ENCODE data around the gene EPHA1. TPM values are rescaled to one million over a fixed set of nuclear protein-coding genes. Genes with fewer than 3 reads are reported as not detected.
"Not testable (repeated sequence)": the region's sequence is repeated elsewhere in the genome, so short reads cannot be mapped to it uniquely, and the experiment has no call there.

EPHA1 gene
- total RNA-seq, 1 donor from 2014 or later, result 7.9 TPM

DNA sequence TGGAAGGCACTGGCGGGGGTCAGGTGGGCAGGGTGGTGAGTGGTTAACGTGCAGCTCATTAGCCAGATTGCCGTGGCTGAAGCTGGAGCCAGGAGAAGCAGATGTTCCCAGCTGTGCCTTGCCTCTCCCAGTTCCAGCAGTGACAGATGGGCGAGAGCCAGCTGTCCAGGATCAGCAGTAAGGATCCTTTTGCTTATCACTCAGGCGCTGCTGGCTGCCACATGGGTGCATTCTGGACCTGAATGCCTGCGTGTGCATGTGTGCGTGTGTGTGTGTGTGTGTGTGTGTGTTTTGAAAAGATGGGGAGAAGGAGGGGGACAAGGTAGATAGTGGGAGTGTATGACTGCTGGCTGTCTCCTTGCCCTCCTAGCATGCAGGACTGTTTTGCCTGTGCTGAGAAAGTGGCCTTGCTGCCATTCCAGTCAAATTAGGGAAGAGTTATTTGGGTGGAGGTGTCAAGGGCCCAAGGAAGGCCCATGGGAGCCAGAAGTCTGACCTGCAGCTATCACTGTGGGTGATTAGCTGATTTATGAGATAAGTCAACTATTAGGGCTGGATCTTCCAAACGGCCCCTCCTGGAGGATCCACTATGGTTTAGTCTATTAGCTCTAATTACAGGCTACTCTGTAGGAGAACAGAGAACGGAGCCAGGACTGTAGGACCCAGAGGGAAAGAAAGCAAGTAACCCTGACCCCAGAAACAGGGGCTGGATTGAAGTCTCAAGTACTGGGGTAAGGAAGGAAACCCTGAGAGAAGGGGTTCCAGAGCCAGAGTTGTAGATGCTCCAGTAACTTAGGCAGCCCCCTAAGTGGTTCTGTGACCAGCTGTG lies 3.3 kb downstream of the EPHA1 start:
- DNase-seq (ENCODE audit: low read depth), result no peak
- peaks cover 3% of the 10 kb centered on the region for H3K27me3 ChIP-seq (ENCODE audit: control insufficient read depth, insufficient read depth, low read length)
- no peak overlapping the region for H3K4me3 ChIP-seq (ENCODE audit: low read depth, low read length)
- no peaks in the 10 kb centered on the region for H3K36me3 ChIP-seq (ENCODE audit: control insufficient read depth, insufficient read depth, low read length)
- TF ChIP-seq, protein P1, sequence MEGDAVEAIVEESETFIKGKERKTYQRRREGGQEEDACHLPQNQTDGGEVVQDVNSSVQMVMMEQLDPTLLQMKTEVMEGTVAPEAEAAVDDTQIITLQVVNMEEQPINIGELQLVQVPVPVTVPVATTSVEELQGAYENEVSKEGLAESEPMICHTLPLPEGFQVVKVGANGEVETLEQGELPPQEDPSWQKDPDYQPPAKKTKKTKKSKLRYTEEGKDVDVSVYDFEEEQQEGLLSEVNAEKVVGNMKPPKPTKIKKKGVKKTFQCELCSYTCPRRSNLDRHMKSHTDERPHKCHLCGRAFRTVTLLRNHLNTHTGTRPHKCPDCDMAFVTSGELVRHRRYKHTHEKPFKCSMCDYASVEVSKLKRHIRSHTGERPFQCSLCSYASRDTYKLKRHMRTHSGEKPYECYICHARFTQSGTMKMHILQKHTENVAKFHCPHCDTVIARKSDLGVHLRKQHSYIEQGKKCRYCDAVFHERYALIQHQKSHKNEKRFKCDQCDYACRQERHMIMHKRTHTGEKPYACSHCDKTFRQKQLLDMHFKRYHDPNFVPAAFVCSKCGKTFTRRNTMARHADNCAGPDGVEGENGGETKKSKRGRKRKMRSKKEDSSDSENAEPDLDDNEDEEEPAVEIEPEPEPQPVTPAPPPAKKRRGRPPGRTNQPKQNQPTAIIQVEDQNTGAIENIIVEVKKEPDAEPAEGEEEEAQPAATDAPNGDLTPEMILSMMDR (IDR thresholded peaks at IDR 0.05; ENCODE audit: insufficient read depth, low read length, poor library complexity, severe bottlenecking), result no peak

DNA sequence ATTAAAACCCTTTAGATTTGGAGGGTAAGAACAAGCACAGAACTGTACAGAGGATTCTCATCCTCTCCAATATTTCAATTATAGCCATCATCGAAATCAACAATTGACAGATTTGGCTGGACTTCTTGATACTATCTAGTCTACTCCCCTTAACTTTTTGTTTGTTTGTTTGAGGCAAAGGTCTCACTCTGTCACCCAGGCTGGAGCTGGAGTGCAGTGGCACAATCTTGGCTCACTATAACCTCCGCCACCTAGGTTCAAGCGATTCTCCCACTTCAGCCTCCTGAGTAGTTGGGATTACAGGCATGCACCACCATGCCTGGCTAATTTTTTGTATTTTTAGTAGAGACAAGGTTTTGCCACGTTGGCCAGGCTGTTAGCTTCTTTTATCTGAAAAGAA lies 6.4 kb downstream of the EPHA1 start:
- H3K4me3 ChIP-seq (ENCODE audit: low read depth, low read length); DNase-seq (ENCODE audit: low read depth); H3K36me3 ChIP-seq (ENCODE audit: control insufficient read depth, insufficient read depth, low read length): not testable (repeated sequence)

DNA sequence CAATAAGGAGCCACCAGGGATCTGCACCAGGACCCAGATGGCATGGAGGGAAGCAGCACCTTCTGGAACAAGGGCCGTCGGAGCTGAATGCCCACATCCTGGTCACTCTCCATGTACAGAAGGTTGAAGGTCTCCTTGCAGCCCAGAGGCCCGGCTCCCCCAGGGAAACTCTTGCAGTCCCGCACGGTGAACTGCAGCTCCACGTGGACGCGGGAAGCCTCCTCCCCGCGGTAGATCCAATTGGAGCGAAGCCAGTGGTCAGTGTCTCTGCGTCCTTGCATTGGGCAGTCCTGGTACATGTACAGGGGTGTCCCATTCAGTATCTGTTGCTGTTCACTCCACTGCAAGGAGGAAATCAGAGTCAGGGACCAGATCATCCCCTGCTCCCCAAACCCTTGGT lies 7.4 kb downstream of the EPHA1 start:
- Histone ChIP-seq H3K27me3 (ENCODE audit: control insufficient read depth, insufficient read depth, low read length) (no peaks in the 10 kb centered on the region), H3K4me3 (ENCODE audit: low read depth, low read length) (no peak overlapping the region), H3K36me3 (ENCODE audit: control insufficient read depth, insufficient read depth, low read length) (no peaks in the 10 kb centered on the region)
- TF ChIP-seq, protein P1 (IDR thresholded peaks at IDR 0.05; ENCODE audit: insufficient read depth, low read length, poor library complexity, severe bottlenecking), result no peak
- no peak for DNase-seq (ENCODE audit: low read depth)

More for the DNA sequence above, 6.4 kb downstream of the EPHA1 start:
- not testable (repeated sequence) for H3K27me3 ChIP-seq (ENCODE audit: control insufficient read depth, insufficient read depth, low read length)

DNA sequence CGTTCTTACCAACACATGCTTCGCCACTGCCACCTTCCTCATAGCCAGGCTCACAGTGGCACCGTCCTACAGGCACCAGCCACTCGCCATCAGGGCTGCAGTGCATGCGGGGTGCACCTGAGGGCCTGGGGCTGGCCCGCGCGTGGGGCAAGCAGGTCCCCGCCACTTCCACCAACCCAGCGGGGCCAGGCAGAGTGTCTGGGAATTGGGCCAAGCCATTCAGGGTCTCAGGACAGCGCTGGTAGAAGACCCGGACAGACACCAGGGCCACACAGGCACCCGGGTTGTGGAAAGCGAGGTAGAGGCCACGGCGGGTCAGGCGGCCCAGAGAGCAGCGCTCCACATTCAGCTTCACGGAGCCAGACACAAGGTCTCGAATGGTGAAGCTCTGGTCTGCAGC lies 9.0 kb downstream of the EPHA1 start:
- no peak for DNase-seq (ENCODE audit: low read depth)
- no peaks in the 10 kb centered on the region for H3K27me3 ChIP-seq (ENCODE audit: control insufficient read depth, insufficient read depth, low read length)
- H3K36me3 ChIP-seq (ENCODE audit: control insufficient read depth, insufficient read depth, low read length), result no peaks in the 10 kb centered on the region
- TF ChIP-seq, protein P1 (IDR thresholded peaks at IDR 0.05; ENCODE audit: insufficient read depth, low read length, poor library complexity, severe bottlenecking), result no peak
- no peak overlapping the region for H3K4me3 ChIP-seq (ENCODE audit: low read depth, low read length)

DNA sequence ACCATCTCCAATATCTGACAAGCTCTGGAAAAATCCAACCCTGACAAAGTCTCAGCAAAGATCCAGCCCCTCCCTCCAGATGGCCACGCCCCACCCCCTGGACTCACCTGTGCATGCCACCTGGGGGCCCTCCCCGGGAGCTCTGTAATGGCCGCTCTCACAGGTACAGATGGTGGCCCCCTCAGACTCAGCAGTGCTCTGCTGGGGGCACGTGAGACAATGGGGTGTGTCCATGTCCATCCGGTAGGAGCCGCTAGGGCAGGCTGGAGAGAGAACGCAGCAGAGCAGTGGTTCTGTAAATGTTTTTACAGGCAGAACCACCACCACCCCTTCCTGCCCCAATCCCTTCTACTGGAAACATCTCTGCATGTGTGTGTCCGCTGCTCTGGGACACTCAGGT lies 9.5 kb downstream of the EPHA1 start:
- no peaks in the 10 kb centered on the region for H3K36me3 ChIP-seq (ENCODE audit: control insufficient read depth, insufficient read depth, low read length)
- DNase-seq (ENCODE audit: low read depth), result no peak
- no peak overlapping the region for H3K4me3 ChIP-seq (ENCODE audit: low read depth, low read length)
- no peaks in the 10 kb centered on the region for H3K27me3 ChIP-seq (ENCODE audit: control insufficient read depth, insufficient read depth, low read length)
- TF ChIP-seq, protein P1 (IDR thresholded peaks at IDR 0.05; ENCODE audit: insufficient read depth, low read length, poor library complexity, severe bottlenecking), result no peak

DNA sequence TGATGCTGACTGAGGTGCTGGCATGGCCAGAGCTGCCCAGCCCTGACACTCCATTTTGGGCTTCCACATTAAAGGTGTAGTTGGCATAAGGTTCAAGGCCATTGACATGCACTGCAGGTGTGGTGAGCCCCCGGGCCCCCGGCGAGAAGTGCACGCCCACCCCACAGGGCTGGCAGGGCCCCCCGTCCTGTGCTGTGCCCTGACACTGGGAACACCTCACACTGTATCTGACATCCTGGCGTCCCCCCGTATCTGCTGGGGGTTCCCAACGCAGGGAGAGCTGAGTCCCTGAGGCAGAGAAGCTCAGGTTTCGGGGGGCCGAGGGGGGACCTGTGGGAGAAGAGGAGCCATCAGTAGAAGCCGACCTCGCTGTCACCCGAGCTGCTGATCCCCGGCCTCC lies 10.0 kb downstream of the EPHA1 start:
- DNase-seq (ENCODE audit: low read depth), result no peak
- Histone ChIP-seq H3K36me3 (ENCODE audit: control insufficient read depth, insufficient read depth, low read length) (no peaks in the 10 kb centered on the region), H3K4me3 (ENCODE audit: low read depth, low read length) (no peak overlapping the region), H3K27me3 (ENCODE audit: control insufficient read depth, insufficient read depth, low read length) (no peaks in the 10 kb centered on the region)
- TF ChIP-seq, protein P1 (IDR thresholded peaks at IDR 0.05; ENCODE audit: insufficient read depth, low read length, poor library complexity, severe bottlenecking), result no peak
